Coronary artery (tissue), 2 donors: ENCODE data around the gene CAPN10.
A peak's percentile ranks its signal among the peaks of the same experiment; 100 is the strongest.

Experiments
- DNase-seq: peaks from one replicate; pipeline ENCODE4 v3.0.0-alpha.2; 2017; ENCODE audit warnings: low spot score
- H3K27ac ChIP-seq, 2 donors: fragments of 200-600 bp; sonication (generic); one replicate each; pipeline ENCODE4 v1.5.1; 2016 to 2019
- H3K4me3 ChIP-seq: fragments of 200-600 bp; sonication (generic); 2 replicates; pipeline ENCODE4 v1.5.1; 2016; ENCODE audit warnings: mild to moderate bottlenecking, moderate library complexity
- CTCF ChIP-seq: fragments of 200-600 bp; sonication (generic); IDR thresholded peaks from one replicate; pipeline ENCODE4 v1.5.1; 2019; ENCODE audit warnings: antibody characterized with exemption

Gene CAPN10

GRCh38 chr2:240628808-240629618 is 42.5 kb downstream of the CAPN10 start:
- DNase-seq, result peak; percentile 68
- Histone ChIP-seq H3K4me3 (no peak overlapping the region), H3K27ac (no peak overlapping the region)
- TF ChIP-seq CTCF, result no peak

GRCh38 chr2:240629619-240629967 is 43.1 kb downstream of the CAPN10 start:
- Histone ChIP-seq H3K4me3 (no peak overlapping the region), H3K27ac (no peak overlapping the region)
- TF ChIP-seq CTCF, result no peak
- no peak for DNase-seq

GRCh38 chr2:240629968-240630770 is 43.6 kb downstream of the CAPN10 start:
- DNase-seq, result peak; percentile 60
- Histone ChIP-seq H3K27ac (no peak overlapping the region), H3K4me3 (no peak overlapping the region)
- no peak for TF ChIP-seq CTCF

- no peak for TF ChIP-seq CTCF
- DNase-seq, result peak; percentile 59
- no peak overlapping the region for H3K27ac ChIP-seq
- H3K4me3 ChIP-seq, result no peak overlapping the region
Measured at GRCh38 chr2:240630771-240631547, 44.4 kb downstream of the CAPN10 start.

GRCh38 chr2:240631548-240632305 is 45.2 kb downstream of the CAPN10 start:
- no peak for TF ChIP-seq CTCF
- DNase-seq, result peak; percentile 55
- Histone ChIP-seq H3K27ac (no peak overlapping the region), H3K4me3 (no peak overlapping the region)

GRCh38 chr2:240632306-240632721 is 45.8 kb downstream of the CAPN10 start:
- TF ChIP-seq CTCF, result no peak
- Histone ChIP-seq H3K27ac (no peak overlapping the region), H3K4me3 (no peak overlapping the region)
- DNase-seq, result peak; percentile 70
